Activated T-helper 1 cell treated with anti-CD3 and anti-CD28 coated beads, Interleukin-2, amount 50 U/mL, for 16 hours (primary cell): ENCODE results near the gene VAT1L.

ENCODE experiments used
- DNase-seq, 2 donors: peaks; one replicate each; pipeline ENCODE4 v3.0.0-alpha.2; 2020; ENCODE audit warnings: low read depth in 1 of 2, low spot score in 1 of 2

Gene VAT1L

DNA sequence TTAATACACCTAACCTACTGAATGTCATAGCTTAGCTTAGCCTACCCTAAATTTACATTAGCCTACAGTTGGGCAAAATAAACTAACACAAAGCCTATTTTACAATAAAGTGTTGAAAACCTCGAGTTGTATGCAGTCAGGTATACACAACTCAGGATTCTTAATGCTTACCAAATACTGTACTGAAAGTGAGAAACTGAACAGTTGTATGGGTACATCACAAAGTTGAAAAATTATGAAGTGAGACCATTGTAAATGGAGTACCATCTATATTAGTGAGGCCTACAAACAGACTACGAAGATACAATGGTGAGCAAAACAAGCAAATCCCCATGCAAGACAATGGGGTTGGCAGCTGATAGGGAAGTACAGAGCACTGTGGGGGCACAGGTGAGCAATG, 79.7 kb downstream of the VAT1L start:
- DNase-seq: no peak

DNA sequence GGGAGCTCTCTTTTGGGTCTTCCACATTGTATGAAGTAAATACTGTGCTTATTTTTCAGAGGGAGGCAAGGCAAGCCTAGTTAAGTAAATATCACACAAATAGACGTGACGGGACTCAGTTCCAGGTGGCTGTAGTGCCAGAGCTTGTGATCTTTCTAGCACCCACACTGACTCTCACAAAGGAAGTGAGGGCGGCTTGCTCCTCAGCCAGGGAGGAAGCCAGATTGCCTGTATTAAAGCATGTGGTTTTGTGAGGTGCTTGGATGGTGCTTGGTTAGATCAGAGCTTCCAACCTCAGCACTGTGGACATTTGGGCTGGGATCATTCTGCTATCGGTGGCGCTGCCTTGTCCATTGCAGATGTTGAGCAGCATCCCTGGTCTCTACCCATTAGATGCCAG, 80.1 kb downstream of the VAT1L start:
- DNase-seq: no peak

DNA sequence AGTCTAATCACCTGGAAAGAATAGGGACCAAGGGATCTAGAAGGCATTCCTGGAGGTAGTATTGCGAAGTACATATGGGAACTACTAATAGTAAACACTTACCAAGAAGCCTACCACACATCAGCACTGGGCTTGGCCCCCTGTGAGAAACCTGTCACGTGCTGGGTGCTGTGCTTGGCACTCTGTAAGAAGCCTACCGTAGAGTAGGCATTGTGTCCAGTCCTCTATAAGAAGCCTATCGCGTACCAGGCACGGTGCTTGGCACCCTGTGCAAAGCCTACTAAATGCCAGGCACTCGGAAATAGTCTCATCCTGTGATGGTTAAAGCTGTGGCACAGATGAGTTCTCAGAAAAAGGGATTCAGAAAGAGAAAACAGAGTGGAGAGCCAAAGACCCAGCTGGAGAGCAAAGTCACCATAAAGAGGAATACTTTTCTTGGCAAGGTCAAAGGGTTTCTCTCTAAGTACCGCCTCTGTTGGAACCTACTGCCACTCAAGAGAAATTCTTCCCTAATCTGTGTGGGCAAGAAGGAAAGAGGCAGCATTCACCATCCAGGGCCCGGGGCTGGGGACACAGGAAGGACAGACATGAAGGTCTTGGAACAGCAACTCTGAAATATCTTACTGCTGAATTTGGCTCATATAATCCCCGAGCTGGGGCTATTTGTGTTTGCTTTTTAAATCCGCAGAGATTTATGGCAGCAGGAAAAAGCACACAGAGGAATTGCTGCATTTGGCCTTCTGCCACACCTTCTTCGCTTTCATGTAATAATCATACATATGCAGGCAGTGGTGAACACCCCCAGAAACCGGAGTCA, 81.8 kb downstream of the VAT1L start:
- DNase-seq: no peak

DNA sequence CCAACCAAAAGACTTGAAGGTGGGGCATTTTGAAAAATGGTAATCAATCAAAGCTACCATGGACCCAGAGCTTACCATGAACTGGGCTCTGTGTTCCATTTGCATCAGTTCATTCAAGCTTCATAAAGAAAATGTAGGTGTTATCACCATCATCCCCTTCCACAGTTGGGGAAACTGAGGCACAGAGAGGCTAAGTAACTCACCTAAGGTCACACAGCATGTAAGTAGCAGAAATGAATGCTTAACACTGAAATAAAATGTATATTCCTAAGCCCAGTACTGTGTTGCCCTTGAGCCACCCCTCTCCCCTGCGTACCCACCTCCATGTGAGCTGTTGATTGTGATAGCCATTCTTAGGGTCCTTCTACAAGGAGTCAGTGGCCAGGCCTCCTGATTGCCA, 83.6 kb downstream of the VAT1L start:
- no peak for DNase-seq

DNA sequence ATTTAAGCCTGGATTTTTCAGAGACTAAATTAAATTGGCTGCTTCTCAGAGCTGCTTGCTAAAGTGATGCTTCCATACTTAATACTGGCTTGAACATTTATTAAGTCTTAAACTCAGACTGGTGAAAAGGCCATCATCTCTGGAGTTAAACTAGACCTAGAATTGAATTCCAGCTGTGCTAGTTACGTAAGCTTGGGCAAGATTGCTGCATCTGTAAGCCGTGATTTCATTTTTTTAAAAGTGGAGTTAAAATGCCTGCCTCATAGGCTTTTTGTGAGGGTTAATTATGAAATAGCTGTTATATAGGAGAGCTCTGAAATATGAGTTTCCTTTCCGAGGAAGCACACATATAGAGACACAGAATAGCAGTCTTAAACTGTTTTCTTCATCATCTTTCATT, 84.7 kb downstream of the VAT1L start:
- no peak for DNase-seq

DNA sequence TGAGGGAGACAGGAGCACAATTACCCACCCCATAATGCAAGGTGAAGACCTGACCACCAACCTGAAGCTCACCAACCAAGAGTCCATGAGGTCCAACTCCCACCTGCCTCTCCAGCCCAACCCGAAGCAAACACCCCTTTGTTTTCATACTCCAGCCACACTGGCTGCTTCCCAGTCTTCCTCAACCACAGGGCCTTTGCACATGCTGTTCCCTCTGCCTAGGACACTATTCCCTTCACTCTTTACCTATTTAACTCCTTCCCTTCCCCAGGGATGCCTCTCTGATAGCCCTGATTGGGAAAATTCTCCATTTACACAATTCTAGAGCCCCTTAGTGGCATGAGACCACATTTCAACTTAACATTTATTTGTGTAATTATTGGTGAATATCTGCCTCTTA, 86.0 kb downstream of the VAT1L start:
- DNase-seq: no peak

DNA sequence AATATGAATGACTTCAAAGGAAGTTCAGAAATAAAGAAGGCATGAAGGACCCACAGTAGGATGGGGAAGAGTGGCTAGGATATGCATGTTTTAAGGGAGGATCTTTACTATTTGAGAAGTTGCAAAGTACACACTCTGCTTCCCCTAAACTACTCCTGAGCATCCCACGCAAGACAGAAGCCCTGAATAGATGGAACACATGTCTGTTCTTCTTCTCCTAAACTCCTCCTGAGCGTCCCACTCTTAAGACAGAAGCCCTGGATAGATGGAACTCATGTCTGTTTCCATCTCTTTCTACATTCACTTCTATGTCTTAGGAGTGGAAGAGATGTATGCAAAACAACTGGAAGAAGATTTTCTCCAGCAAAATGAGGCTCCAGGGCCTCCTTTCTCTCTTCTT, 88.4 kb downstream of the VAT1L start:
- no peak for DNase-seq

DNA sequence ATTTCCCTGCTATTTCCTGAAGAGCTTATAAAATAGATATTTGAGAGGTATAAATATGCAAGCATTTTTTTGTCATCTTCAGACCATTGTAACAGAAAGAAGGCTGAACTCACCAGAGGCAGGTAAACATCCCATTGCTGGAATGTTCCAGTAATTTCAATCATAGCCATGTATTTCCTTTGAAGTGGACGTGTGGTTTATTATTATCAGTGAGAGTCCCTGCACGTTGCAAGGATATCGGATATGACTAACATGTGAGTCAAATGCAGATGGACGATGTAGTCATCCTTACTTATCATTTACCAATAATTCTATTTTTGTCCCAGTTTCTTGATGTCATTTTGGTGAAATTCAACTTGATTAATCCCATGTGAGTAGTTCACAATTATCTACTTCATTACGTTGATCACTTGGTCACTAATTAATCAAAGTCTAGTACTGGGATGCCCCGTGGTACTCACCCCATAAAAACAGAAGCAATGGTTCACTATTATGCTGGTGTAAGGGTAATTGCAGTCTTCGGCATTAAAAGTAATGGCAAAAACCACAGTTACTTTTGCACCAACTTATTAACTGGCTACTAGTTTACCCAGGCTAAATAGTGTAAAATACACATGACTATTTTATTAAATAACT, 89.5 kb downstream of the VAT1L start:
- no peak for DNase-seq

DNA sequence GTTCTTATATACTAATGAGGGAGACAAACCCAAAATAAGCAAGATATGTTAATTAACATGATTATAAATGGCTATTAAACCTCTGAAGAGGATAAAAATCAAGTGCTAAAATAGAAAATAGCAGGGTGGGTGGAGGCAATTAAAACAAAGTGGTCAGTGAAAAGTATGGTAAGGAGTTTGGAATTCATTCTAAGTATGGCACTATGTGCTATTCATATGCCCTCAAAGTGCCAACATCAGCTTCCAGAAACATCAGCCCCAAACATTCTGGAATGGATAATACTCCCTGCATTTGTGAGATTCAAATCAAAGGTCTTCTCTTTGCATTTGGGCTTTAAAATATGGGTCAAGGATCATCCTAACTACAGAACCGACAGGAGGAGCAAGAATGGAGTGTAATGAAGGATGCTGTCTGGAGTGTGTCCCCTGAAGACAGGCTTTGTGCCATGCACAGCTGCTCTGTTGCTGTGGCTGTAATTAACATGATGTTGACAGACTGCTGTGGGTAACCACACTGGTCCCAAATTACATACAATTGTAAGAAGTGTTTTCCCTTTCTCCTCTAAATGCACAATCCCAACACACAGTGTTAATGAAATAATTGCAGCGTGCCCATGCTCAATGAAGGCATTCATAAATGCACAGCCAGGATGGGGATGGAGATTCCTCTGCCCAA, 93.1 kb downstream of the VAT1L start:
- DNase-seq: no peak

DNA sequence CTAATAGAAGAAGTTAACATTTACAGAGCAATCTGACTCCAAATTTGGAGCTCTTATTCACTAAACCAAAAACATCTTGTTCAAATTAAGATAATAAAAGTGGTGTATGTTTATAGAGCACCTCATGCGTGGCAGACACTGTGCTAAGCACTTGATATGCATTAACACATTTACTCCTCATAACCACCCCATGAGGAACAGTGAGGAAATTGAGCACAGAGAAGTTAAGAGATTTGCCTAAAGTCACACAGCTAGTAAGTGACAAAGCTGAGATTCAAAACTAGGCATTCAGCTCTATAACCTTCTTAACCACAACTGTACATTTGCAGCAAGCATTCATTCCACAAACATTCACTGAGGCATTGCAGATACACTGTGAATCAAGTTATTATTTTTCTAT, 94.0 kb downstream of the VAT1L start:
- no peak for DNase-seq

DNA sequence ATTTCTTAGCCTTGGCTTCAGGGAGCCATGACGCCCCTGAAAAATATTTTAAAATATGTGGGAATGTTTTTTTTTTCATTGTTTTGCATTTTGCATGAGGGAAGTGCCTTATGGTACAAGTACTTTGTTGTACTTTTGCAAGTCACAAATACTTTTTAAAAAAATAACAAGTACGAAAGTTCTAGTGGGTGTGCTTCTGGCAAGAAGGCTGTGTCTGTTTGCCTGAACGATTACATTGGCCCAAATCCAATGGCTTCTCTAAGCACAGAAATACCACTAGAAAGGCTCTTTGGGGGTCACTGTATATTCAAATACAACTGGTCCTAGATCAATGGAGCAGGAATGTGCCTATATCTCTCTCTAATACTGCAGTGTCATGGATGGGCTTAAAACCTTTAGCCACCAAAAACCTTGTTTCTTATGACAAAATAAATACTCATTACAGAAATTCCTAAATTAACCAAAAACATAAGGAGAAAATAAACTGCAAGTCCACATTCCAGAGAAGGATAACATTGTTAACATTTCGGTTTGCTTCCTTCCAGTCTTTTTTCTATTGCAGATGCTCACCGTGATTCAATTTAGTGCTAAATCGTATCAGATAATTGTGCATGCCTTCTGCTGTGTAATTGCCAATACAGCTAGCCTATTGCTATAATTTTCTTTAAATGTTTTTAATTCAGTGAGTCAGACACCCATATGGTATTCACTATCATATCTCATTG, 97.4 kb downstream of the VAT1L start:
- DNase-seq: no peak

DNA sequence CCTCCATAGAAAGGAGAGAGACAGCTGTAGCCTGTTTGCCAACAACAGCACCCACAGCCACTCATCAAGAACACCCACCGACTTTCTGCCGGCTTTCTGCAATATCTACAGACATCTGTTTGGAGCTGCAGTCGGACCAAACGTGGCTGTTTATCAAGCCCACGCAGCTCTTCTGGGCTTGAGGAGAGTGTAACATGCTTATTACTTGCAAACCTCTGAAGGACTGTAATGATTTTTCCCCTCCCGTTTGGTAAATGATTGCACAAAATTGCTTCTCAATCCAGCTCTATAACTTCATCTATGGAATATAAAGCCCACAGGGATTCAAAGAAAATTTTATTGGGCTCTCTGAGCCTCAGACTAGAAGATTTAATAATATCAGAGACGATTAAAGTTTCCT, 100.5 kb downstream of the VAT1L start:
- DNase-seq: no peak

DNA sequence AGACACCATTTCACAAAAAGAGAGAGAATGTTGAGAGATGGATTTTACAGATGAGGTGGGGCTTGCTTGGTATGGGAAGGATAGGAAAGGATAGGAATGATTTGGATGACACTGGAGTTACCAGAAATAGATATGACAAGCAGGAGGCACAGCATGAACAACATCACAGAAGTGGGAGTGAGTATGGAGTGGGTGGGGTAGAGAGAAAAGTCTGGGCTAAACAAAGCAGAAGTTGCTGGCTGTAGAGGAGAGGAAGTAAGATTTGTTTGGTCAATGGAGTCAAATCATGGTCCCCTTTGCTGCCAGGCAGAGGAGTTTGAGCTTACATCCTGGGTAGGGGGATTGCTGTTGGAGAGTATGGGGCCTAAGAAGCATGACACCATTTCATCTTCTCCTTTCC, 101.7 kb downstream of the VAT1L start:
- no peak for DNase-seq

DNA sequence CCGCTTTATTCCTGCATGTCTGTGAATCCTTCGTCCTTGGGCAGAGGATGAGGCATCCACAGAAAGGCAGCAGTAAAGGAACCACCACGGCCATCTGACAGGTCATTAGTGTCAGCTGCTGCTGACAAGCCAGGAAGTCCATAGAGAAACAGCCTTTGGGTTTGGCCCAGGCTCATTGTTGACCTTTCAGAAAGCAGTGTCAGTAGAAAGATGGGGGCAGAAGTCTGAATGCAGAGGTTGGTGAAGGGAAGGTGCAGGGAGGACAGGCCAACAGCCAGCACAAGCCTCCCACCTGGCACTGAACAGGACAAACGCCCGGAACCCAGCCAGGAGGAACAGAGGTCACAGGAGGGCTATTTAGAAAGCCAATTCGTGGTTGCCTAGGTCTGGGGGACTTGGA, 105.8 kb downstream of the VAT1L start:
- no peak for DNase-seq

DNA sequence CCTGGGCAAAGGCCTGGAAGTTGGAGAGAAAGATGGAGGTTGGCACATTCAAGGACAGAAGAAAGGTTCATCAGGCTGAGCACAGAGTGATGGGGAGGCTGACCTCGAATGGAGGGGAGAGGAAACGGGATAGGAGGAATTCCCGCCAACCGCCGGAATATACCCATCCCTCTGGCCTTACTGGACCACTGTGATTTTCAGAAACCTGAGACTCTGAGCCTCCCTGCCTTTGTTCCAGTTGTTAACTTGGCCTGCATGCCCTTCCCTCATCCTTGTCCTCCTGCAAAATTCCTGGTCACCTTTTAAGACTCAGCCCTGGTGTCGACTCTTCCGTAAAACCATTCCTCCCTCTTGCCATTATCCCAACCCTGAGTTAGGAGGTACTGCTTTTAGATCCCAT, 107.6 kb downstream of the VAT1L start:
- DNase-seq: no peak

DNA sequence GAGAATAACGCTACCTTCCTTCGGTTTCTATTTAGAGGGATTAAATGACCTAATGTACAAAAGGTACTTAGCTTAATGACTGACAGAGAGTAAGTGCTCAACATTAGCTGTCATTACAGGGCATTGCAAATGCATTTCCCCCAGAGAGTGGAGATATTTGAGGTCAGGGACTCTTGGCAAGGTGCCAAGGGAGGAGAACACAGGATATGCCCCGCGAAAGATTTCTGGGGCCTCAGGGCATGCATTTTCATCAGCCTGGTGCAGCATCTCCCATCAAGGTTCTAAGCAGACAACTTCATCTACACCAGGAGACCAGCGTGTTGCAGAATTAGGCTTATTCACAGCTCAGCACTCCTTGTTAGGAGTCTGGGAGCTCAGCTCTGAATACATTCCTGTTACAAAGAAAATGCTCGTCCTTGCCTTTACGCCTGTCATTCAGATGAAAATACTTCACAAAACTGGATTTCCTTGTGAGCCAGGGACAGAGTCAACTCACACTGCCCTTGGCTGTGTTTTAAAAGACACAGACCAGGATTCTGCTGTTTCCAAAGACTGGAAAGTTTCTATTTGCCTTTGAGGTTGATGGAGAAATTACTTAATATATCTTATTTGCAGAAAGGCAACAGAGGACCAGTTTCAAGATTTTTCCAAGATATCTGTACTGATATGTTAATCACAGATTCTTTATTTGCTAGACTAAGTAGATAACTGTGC, 108.2 kb downstream of the VAT1L start:
- no peak for DNase-seq

DNA sequence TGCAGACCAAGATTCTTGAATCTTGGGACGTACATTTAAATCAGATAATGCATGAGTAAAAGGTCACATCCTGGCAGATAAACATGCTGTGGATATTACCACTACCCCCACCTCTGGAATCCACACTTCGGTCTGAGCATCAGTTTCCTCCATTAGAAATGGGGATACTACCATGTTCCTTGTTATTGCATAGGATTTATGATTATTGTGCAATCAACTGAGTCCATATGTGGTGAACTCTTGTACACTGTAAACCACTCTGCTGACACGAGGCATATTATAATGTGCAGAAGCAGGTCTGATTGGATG, 108.7 kb downstream of the VAT1L start:
- DNase-seq: no peak

DNA sequence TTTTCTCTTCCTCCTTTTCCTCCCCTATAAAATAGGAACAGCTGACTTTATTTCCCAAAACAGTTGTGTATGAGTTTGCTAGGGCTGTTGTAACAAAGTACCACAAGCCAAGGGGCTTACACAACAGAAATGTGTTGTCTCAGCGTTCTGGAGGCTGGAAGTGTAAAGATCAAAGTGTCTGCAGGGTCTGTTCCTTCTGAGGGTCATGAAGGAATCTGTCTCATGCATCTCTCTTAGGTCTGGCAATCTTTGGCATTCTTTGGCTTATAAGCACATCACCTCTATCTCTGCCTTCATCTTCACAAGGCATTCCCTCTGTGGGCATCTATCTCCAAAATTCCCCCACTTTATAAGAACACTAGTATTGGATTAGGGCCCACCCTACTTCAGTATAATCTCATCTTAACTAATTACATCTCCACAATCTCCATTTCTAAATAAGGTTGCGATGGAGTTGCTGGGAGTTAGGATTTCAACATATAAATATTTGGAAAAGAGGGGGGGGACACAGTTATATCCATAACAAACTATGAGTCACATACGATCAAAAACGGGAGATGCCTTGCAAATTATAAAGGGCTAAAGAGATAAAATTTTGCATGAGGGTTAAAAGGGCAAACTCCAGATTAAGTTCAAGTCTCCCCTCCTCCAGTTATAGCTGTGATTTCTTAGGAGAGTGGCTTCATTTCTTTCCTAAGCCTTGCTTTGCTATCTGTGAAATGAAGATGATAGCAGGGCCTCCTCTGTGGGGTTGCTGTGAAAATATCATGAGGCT, 109.7 kb downstream of the VAT1L start:
- no peak for DNase-seq

DNA sequence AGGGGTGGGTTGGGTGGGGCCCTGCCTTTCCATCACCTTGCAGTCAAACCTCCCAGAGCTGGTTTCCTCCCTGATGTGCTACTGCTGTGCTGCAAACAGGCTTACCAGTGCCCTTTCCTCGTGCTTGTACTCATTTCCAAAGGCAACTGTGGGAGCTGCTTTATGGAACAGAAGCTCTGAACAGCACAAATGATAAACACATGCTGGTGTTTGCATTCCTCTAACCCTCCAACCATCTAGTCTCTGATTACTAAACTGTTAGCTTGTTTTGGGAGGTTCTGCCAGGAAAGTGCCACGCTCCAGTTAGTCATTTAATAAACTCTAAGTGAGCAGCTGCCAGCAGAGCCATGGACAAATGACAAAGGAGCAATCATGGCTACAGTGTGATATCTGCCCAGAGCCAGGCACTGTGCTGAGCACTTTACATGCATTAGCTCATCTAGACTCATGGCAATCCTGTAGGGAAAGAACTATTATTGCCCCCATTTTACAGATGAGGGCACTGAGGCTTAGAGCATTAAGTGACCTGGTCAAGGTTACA, 110.4 kb downstream of the VAT1L start:
- DNase-seq: no peak

DNA sequence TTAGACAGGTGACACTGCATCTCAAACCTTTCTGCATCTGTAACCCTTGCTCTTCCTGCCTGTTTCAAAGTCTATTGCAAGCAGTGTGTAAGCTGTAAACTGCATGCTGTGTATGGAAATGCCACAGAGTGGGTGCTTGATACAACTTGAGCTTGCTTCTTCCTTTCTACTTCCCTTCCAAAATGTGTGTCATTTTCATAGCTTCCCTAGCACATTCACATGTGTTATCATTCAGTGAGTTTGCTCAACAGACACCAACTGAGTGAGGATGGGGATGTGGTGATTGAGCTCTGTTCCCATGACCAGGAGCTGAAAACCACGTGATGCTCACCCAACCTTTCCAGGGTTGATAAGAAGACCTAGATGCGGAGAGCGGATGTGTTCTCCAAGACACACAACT, 111.1 kb downstream of the VAT1L start:
- no peak for DNase-seq
